Endothelial cell of umbilical vein (primary cell): ENCODE data around the gene BDKRB2. TPM values are rescaled to one million over a fixed set of nuclear protein-coding genes. Genes with fewer than 3 reads are reported as not detected.

Source experiments
- BruUV-seq: library from RNA; stranded (reverse); fragments of 400-500 nt; replicated peaks from 2 replicates; lab custom pipeline; 2021; lab: Mats Ljungman, UMichigan
- CTCF ChIA-PET: fragments of 300-600, 350-600 bp; sonication (Branson Sonifier 250); formaldehyde crosslinking; loops from one replicate; lab custom pipeline; 2021; ENCODE audit warnings: antibody characterized with exemption, inconsistent platforms; lab: Charles Lee
- POLR2A ChIA-PET: fragments of 300-600, 350-600 bp; sonication (Branson Sonifier 250); formaldehyde crosslinking; loops from one replicate; lab custom pipeline; 2021; ENCODE audit warnings: antibody characterized with exemption, inconsistent platforms; lab: Charles Lee
- DNase-seq: peaks from one replicate; pipeline ENCODE4 v3.0.0-alpha.2; 2011; ENCODE audit warnings: low read depth, low spot score
- FAIRE-seq: peaks from 2 replicates; lab custom pipeline; 2011; peaks lifted over from hg19 to GRCh38; lab: Jason Lieb, UNC
- H2AFZ ChIP-seq: 2 replicates; pipeline ENCODE4 v1.6.0; 2012; ENCODE audit warnings: low read depth, low read length, control low read depth, inconsistent platforms
- H3K27ac ChIP-seq: 2 replicates; pipeline ENCODE4 v1.5.1; 2011; ENCODE audit warnings: low read depth, mild to moderate bottlenecking, control low read depth, low read length, moderate library complexity; ENCODE audit not compliant: insufficient read depth
- H3K27me3 ChIP-seq, 2 experiments: 2 replicates each; pipeline versions ENCODE4 v1.6.0 to v1.6.1; 2011; ENCODE audit warnings: low read length in 2 of 2, mixed read lengths in 1 of 2; ENCODE audit not compliant: control insufficient read depth in 2 of 2, insufficient read depth in 2 of 2
- H3K36me3 ChIP-seq, 2 experiments: 2 replicates in 1 of 2; 3 replicates in 1 of 2; pipeline ENCODE4 v1.5.1; 2011; ENCODE audit warnings: low read length in 2 of 2, mild to moderate bottlenecking in 1 of 2, moderate library complexity in 1 of 2; ENCODE audit not compliant: control insufficient read depth in 2 of 2, insufficient read depth in 2 of 2; ENCODE audit errors: extremely low read depth in 1 of 2
- H3K4me1 ChIP-seq: 3 replicates; pipeline ENCODE4 v1.5.1; 2011; ENCODE audit warnings: mild to moderate bottlenecking, low read length; ENCODE audit not compliant: control insufficient read depth, insufficient read depth; ENCODE audit errors: extremely low read depth
- H3K4me2 ChIP-seq: 2 replicates; pipeline ENCODE4 v1.6.1; 2011; ENCODE audit warnings: low read length, control low read depth, mixed read lengths; ENCODE audit not compliant: insufficient read depth
- H3K4me3 ChIP-seq, 3 experiments: fragments of 200-600 bp in 1 of 3; sonication (generic), shearing (Covaris generic) in 1 of 3; replicated peaks in 1 of 3; 2 replicates each; pipeline ENCODE4 v1.5.1; 2011 to 2016; ENCODE audit warnings: control low read depth in 3 of 3, low read length in 3 of 3, mild to moderate bottlenecking in 2 of 3, inconsistent platforms in 1 of 3, low read depth in 1 of 3, moderate library complexity in 1 of 3; ENCODE audit not compliant: insufficient read depth in 1 of 3
- H3K79me2 ChIP-seq: 2 replicates; pipeline ENCODE4 v1.6.0; 2012; ENCODE audit warnings: low read length, inconsistent platforms; ENCODE audit not compliant: control insufficient read depth, insufficient read depth
- H3K9ac ChIP-seq: replicated peaks from 2 replicates; pipeline ENCODE3; 2011; ENCODE audit warnings: low read length, control low read depth; ENCODE audit not compliant: insufficient read depth; ENCODE audit errors: extremely low read depth
- H3K9me1 ChIP-seq: replicated peaks from 3 replicates; pipeline ENCODE4 v1.6.0; 2011; ENCODE audit warnings: mild to moderate bottlenecking, low read length; ENCODE audit not compliant: control insufficient read depth, insufficient read depth; ENCODE audit errors: extremely low read depth
- H3K9me3 ChIP-seq: replicated peaks from 2 replicates; pipeline ENCODE4 v1.5.1; 2012; ENCODE audit warnings: low read length, inconsistent platforms; ENCODE audit not compliant: control insufficient read depth, insufficient read depth
- H4K20me1 ChIP-seq: replicated peaks from 2 replicates; pipeline ENCODE3; 2011; ENCODE audit warnings: mild to moderate bottlenecking, low read length; ENCODE audit not compliant: control insufficient read depth, insufficient read depth; ENCODE audit errors: extremely low read depth
- EZH2 ChIP-seq: IDR thresholded peaks from 2 replicates; pipeline ENCODE4 v1.6.1; 2012; ENCODE audit warnings: borderline replicate concordance, low read depth, mild to moderate bottlenecking, moderate library complexity, low read length, inconsistent platforms; ENCODE audit not compliant: severe bottlenecking
- FOS ChIP-seq: IDR thresholded peaks from 2 replicates; pipeline ENCODE4 v1.6.1; 2011; ENCODE audit warnings: mild to moderate bottlenecking, low read length, moderate library complexity, borderline replicate concordance; ENCODE audit not compliant: insufficient read depth
- GATA2 ChIP-seq: IDR thresholded peaks from 2 replicates; pipeline ENCODE4 v1.7.0; 2011; ENCODE audit warnings: low read depth, mild to moderate bottlenecking, moderate library complexity, mixed read lengths, low read length; ENCODE audit not compliant: insufficient read length, insufficient read depth
- JUN ChIP-seq: IDR thresholded peaks from 2 replicates; pipeline ENCODE4 v1.6.1; 2011; ENCODE audit warnings: borderline replicate concordance, low read depth; ENCODE audit not compliant: insufficient read length, insufficient read depth
- MYC ChIP-seq: IDR thresholded peaks from one replicate; pipeline ENCODE4 v1.6.1; 2011; ENCODE audit warnings: mild to moderate bottlenecking, low read depth, low read length
- POLR2A ChIP-seq: IDR thresholded peaks from 2 replicates; pipeline ENCODE4 v1.6.1; 2012; ENCODE audit warnings: low read depth, mild to moderate bottlenecking, control low read depth, low read length
- POLR2AphosphoS5 ChIP-seq: IDR thresholded peaks from 2 replicates; pipeline ENCODE4 v1.6.1; 2012; ENCODE audit warnings: low read depth, mild to moderate bottlenecking, control low read depth, low read length, moderate library complexity; ENCODE audit not compliant: insufficient read depth
- dilution Hi-C: fragments of 300-500 bp; cut with MboI; formaldehyde crosslinking; loops from one replicate; pipeline ENCODE4 v1.15.0; 2019; ENCODE audit warnings: low sequenced_read_pairs; ENCODE audit not compliant: extremely low pct_ligation_motif_present
- intact Hi-C: fragments of 100-400 bp; cut with micrococcal nuclease; formaldehyde crosslinking; loops from one replicate; pipeline ENCODE4 v1.10.0; 2022
- polyA plus RNA-seq, 4 experiments: library from polyadenylated mRNA; depleted of rRNA in 3 of 4; stranded (reverse) in 3 of 4; unstranded in 1 of 4; fragments of >200 nt; gene quantifications; 2 replicates each; pipeline versions ENCODE4 v1.2.1 to v1.2.3, GENCODE V29; 2011 to 2012; ENCODE audit warnings: missing spikeins in 1 of 4
- total RNA-seq: library from RNA; stranded (reverse); gene quantifications from 2 replicates; pipeline ENCODE4 v1.2.3, GENCODE V29; 2021
- TF ChIP-seq, protein P1 (sequence below), 2 donors: IDR thresholded peaks; 1 replicate in 1 of 2; 2 replicates in 1 of 2; pipeline ENCODE4 v1.5.1; 2011; ENCODE audit warnings: low read length in 2 of 2, mild to moderate bottlenecking in 2 of 2, moderate library complexity in 2 of 2, control low read depth in 1 of 2, inconsistent platforms in 1 of 2, low read depth in 1 of 2; ENCODE audit not compliant: insufficient read depth in 1 of 2; ENCODE audit errors: extremely low read depth in 1 of 2
- TF ChIP-seq, protein P2 (sequence below): IDR thresholded peaks from 2 replicates; pipeline ENCODE4 v1.6.1; 2011; ENCODE audit not compliant: insufficient read depth, insufficient read length

BDKRB2 gene
- total and polyA plus RNA-seq, 2 donors (not counting 3 experiments of a cell fraction or from before 2014, with no cell fraction given), result 0.22 to 0.77 TPM

DNA sequence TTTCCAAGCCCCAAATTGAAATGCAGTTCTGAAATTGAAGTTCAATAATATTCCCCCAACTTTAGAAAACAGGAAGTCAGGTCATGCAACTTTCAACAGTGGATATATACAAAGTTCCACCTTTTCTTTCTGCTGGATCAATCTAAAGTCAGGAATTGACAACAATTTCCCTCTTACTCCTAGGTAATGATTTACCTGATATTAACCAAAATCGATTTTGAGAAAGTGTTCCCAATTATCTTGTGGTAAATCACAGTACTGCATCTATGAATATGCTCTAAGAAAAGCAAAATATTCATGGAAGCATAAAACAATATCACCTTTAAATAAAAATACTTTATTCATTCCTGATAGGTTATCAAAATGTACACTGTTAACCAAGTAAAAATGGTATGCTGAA lies 79.8 kb downstream of the BDKRB2 start:
- no TSS peak for BruUV-seq
- CTCF ChIA-PET, result interaction anchor here (4.4 kb wide), 1 partner anchor 9 kb away, joined by 24 read pairs; no protein-coding TSS in a partner anchor
- Histone ChIP-seq H3K9me3 (no peaks in the 10 kb centered on the region), H3K9ac (no peak overlapping the region), H3K4me3 (no peak overlapping the region), H3K4me1 (no peaks in the 10 kb centered on the region), H3K4me2 (no peak overlapping the region), H3K79me2 (no peaks in the 10 kb centered on the region), H3K27ac (no peak overlapping the region), H4K20me1 (no peaks in the 10 kb centered on the region), H3K36me3 (no peaks in the 10 kb centered on the region), H3K27me3 (no peaks in the 10 kb centered on the region), H3K9me1 (no peaks in the 10 kb centered on the region), H2AFZ (no peak overlapping the region)
- FAIRE-seq, result no peak
- dilution Hi-C loops (no loop called here), intact Hi-C loops (no loop called here)
- POLR2A ChIA-PET, result no interaction called here
- TF ChIP-seq POLR2A (no peak), FOS (no peak), JUN (no peak), GATA2 (no peak)
- no peak for DNase-seq

DNA sequence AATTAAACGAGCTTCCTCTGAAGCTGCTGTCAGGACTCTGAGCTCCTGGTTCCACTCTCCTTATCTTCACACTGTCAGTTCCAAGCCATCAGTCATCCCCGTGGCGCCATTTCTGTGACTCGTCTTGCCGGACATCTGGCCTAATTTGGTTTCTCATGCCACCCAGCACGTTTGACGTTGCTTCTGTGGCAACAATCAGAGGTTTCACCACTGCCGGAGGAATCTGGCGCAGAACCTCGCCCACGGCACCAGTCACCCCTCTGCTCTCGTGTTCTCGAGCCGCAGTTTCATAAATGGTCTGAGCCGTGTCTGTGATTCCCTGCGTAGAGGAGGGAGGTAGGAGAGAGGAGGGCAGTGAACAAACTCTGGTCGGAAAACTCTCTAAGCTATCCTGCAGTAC lies 81.0 kb downstream of the BDKRB2 start:
- no peak for FAIRE-seq
- ChIA-PET POLR2A (no interaction called here), CTCF (interaction anchor here (1.1 to 4.4 kb wide), 4 partner anchors 11 to 138 kb away, joined by 3 to 24 read pairs (median 4); no protein-coding TSS in a partner anchor)
- dilution Hi-C loops, result no loop called here
- intact Hi-C loops, result no loop called here
- no peak for DNase-seq
- Histone ChIP-seq H3K79me2 (no peaks in the 10 kb centered on the region), H3K4me2 (no peak overlapping the region), H3K9me3 (no peaks in the 10 kb centered on the region), H3K36me3 (peaks cover 0 to 5% of the 10 kb centered on the region in 2 experiments), H3K9me1 (no peaks in the 10 kb centered on the region), H3K4me3 (no peak overlapping the region), H3K27me3 (no peaks in the 10 kb centered on the region), H3K9ac (no peak overlapping the region), H3K27ac (no peak overlapping the region), H4K20me1 (no peaks in the 10 kb centered on the region), H2AFZ (no peak overlapping the region), H3K4me1 (no peaks in the 10 kb centered on the region)
- BruUV-seq, result no TSS peak
- TF ChIP-seq, protein P1, sequence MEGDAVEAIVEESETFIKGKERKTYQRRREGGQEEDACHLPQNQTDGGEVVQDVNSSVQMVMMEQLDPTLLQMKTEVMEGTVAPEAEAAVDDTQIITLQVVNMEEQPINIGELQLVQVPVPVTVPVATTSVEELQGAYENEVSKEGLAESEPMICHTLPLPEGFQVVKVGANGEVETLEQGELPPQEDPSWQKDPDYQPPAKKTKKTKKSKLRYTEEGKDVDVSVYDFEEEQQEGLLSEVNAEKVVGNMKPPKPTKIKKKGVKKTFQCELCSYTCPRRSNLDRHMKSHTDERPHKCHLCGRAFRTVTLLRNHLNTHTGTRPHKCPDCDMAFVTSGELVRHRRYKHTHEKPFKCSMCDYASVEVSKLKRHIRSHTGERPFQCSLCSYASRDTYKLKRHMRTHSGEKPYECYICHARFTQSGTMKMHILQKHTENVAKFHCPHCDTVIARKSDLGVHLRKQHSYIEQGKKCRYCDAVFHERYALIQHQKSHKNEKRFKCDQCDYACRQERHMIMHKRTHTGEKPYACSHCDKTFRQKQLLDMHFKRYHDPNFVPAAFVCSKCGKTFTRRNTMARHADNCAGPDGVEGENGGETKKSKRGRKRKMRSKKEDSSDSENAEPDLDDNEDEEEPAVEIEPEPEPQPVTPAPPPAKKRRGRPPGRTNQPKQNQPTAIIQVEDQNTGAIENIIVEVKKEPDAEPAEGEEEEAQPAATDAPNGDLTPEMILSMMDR (IDR thresholded peaks at IDR 0.05; ENCODE audit: extremely low read depth in 1 of 2, insufficient read depth in 1 of 2, low read depth in 1 of 2, low read length in 2 of 2), result no peak
- TF ChIP-seq, protein P2, sequence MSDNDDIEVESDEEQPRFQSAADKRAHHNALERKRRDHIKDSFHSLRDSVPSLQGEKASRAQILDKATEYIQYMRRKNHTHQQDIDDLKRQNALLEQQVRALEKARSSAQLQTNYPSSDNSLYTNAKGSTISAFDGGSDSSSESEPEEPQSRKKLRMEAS, result no peak
- no peak for TF ChIP-seq EZH2
- TF ChIP-seq JUN, result no peak
- TF ChIP-seq GATA2, result no peak
- no peak for TF ChIP-seq POLR2A
- no peak for TF ChIP-seq POLR2AphosphoS5
- no peak for TF ChIP-seq MYC
